ENCODE data around the gene TDRD3. TPM values are rescaled to one million over a fixed set of nuclear protein-coding genes. Genes with fewer than 3 reads are reported as not detected.

The TDRD3 gene
- total and polyA plus RNA-seq, 2 donors (not counting 1 experiment from before 2014, with no cell fraction given): 5.6 to 23.7 TPM

DNA sequence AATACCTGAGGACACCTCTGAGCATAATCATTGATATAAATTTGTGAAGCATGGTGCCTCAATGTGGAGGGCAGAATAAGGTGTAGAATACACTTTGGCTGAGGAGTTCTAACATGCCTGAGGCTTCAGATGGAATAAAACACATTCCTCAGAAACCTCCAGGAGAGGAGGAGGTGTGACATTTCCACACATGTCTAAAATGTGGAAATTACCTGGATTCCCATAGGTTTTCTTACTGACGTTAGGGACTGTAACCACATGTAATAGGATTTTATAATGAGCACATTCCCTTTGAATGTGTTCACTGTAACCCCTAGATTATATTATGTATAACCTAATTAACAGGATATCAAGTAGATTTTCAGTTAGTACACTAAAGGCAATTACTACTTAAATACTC, 226.1 kb downstream of the TDRD3 start:
- CTCF ChIA-PET: no interaction called here

More for the DNA sequence above, 226.1 kb downstream of the TDRD3 start:
- no peaks in the 10 kb centered on the region for H3K79me2 ChIP-seq (ENCODE audit: control insufficient read depth, insufficient read depth, low read length)
- H3K4me2 ChIP-seq (replicated peaks; ENCODE audit: low read depth, low read length, poor library complexity, severe bottlenecking): no peak overlapping the region
- TF ChIP-seq CTCF (IDR thresholded peaks at IDR 0.05) (no peak), EZH2 (IDR thresholded peaks at IDR 0.05; ENCODE audit: borderline replicate concordance, insufficient read depth, low read depth, low read length, poor library complexity, severe bottlenecking) (no peak)
- H3K4me1 ChIP-seq (ENCODE audit: control insufficient read depth in 2 of 2, insufficient read depth in 2 of 2, low read length in 2 of 2): no peaks in the 10 kb centered on the region
- no peaks in the 10 kb centered on the region for H3K36me3 ChIP-seq (replicated peaks in 1 of 2; ENCODE audit: control extremely low read depth in 1 of 2, control insufficient read depth in 1 of 2, extremely low read depth in 1 of 2, insufficient read depth in 2 of 2, low read length in 1 of 2)
- no peak for ATAC-seq (ENCODE audit: low read depth)
- H3K27ac Mint-ChIP-seq: no peak overlapping the region
- peaks cover 8% of the 10 kb centered on the region for H3K27me3 Mint-ChIP-seq
- POLR2A ChIA-PET: no interaction called here
- H3K4me1 Mint-ChIP-seq: no peaks in the 10 kb centered on the region
- no peak overlapping the region for H3K4me3 ChIP-seq (ENCODE audit: control extremely low read depth in 1 of 5, extremely low read depth in 1 of 5, insufficient read depth in 1 of 5, low read depth in 2 of 5, low read length in 4 of 5)
- WGBS (ENCODE audit: insufficient coverage): no CpG with 5 or more reads among the region's 1 CpG
- H3K4me3 Mint-ChIP-seq: no peak overlapping the region
- DNase-seq: no peak
- no peak overlapping the region for H2AFZ ChIP-seq (ENCODE audit: insufficient read depth, low read depth, low read length, poor library complexity, severe bottlenecking)
- H3K27me3 ChIP-seq (replicated peaks in 1 of 4; ENCODE audit: control extremely low read depth in 1 of 4, control insufficient read depth in 3 of 4, insufficient read depth in 4 of 4, low read length in 3 of 4): no peaks in the 10 kb centered on the region
- H3K9me3 Mint-ChIP-seq (ENCODE audit: insufficient read depth): no peaks in the 10 kb centered on the region
- H3K27ac ChIP-seq (ENCODE audit: low read length in 2 of 2): no peak overlapping the region
- intact Hi-C loops (cut with micrococcal nuclease): no loop called here
- no peak overlapping the region for H3K9ac ChIP-seq (ENCODE audit: low read length)
- H4K20me1 ChIP-seq (ENCODE audit: control insufficient read depth, insufficient read depth, low read length, poor library complexity, severe bottlenecking): no peaks in the 10 kb centered on the region
- peaks cover 0 to 3% (median 0%) of the 10 kb centered on the region in 3 donors for H3K9me3 ChIP-seq (ENCODE audit: control extremely low read depth in 1 of 3, control insufficient read depth in 2 of 3, insufficient read depth in 1 of 3, low read length in 2 of 3)

Small RNA genes lying within 50 kb of the gene (small RNA-seq; reads per million reads assigned to genes)
- not detected for gene RNA5SP31 (ENCODE audit: insufficient read length, low read depth, low replicate concordance)

Other genes with a start within 250 kb of the TDRD3 start
- 0.10 and 0.15 TPM in 2 replicates for gene DIAPH3, start 233.3 kb upstream of the TDRD3 start, total RNA-seq
- 0.03 and 0.14 TPM in 2 replicates for gene DIAPH3, start 233.3 kb upstream of the TDRD3 start, polyA plus RNA-seq

All from B cell (primary cell).